ENCODE results near the gene DDX1.

The DDX1 gene

GRCh38 chr2:15666861-15667808, 75.5 kb downstream of the DDX1 start:
- no peak for DNase-seq
- H3K9ac ChIP-seq (ENCODE audit: low read length): no peak overlapping the region
- H3K4me1 ChIP-seq (ENCODE audit: control insufficient read depth in 1 of 2, insufficient read depth in 2 of 2, low read length in 2 of 2): peaks cover 8 to 10% of the 10 kb centered on the region in 2 experiments
- no peak overlapping the region for H4K12ac ChIP-seq (ENCODE audit: low read depth, low read length)
- no peaks in the 10 kb centered on the region for H3K36me3 ChIP-seq (ENCODE audit: control insufficient read depth in 1 of 2, insufficient read depth in 2 of 2, low read length in 2 of 2)
- H2BK120ac ChIP-seq (ENCODE audit: insufficient read depth, low read length, poor library complexity): no peak overlapping the region
- H3K4ac ChIP-seq (ENCODE audit: low read depth, low read length): no peak overlapping the region
- H3K18ac ChIP-seq (ENCODE audit: low read length): no peak overlapping the region
- peaks cover 4% of the 10 kb centered on the region for H3K79me1 ChIP-seq (ENCODE audit: low read length)
- no CpG with 5 or more reads among the region's 16 CpGs for WGBS (ENCODE audit: extremely low coverage, insufficient coverage, insufficient read length)
- H2BK12ac ChIP-seq (ENCODE audit: low read length): peak overlapping the region; percentile 47
- no peak overlapping the region for H3K23ac ChIP-seq (ENCODE audit: low read length)
- no peak overlapping the region for H3K27ac ChIP-seq (ENCODE audit: low read depth, low read length)
- H4K8ac ChIP-seq (ENCODE audit: low read depth, low read length): no peak overlapping the region
- H3K4me3 ChIP-seq (ENCODE audit: low read depth, low read length): no peak overlapping the region
- no peaks in the 10 kb centered on the region for H3K79me2 ChIP-seq (ENCODE audit: control insufficient read depth, insufficient read depth, low read length, poor library complexity)
- no peaks in the 10 kb centered on the region for H3K9me3 ChIP-seq (ENCODE audit: insufficient read depth, low read depth, low read length)
- no peak overlapping the region for H2AFZ ChIP-seq (ENCODE audit: insufficient read depth, low read length, poor library complexity)
- H4K91ac ChIP-seq (ENCODE audit: low read depth, low read length): peak overlapping the region; percentile 23
- no peak overlapping the region for H2BK5ac ChIP-seq (ENCODE audit: low read depth, low read length, poor library complexity)
- no peak overlapping the region for H3K14ac ChIP-seq (ENCODE audit: low read length)
- no peak overlapping the region for H3K4me2 ChIP-seq (ENCODE audit: low read length)
- H3K27me3 ChIP-seq (ENCODE audit: insufficient read depth, low read length): no peaks in the 10 kb centered on the region
- no peak overlapping the region for H2AK5ac ChIP-seq (ENCODE audit: low read length)

GRCh38 chr2:15667809-15668556, 76.3 kb downstream of the DDX1 start:
- H2BK12ac ChIP-seq (ENCODE audit: low read length): no peak overlapping the region
- H3K27ac ChIP-seq (ENCODE audit: low read depth, low read length): peak overlapping the region; percentile 12
- no peaks in the 10 kb centered on the region for H3K9me3 ChIP-seq (ENCODE audit: insufficient read depth, low read depth, low read length)
- no peaks in the 10 kb centered on the region for H3K27me3 ChIP-seq (ENCODE audit: insufficient read depth, low read length)
- H3K79me2 ChIP-seq (ENCODE audit: control insufficient read depth, insufficient read depth, low read length, poor library complexity): no peaks in the 10 kb centered on the region
- H3K79me1 ChIP-seq (ENCODE audit: low read length): peaks cover 4% of the 10 kb centered on the region
- H2AK5ac ChIP-seq (ENCODE audit: low read length): no peak overlapping the region
- H2BK5ac ChIP-seq (ENCODE audit: low read depth, low read length, poor library complexity): no peak overlapping the region
- H3K18ac ChIP-seq (ENCODE audit: low read length): no peak overlapping the region
- no peak overlapping the region for H4K8ac ChIP-seq (ENCODE audit: low read depth, low read length)
- H2AFZ ChIP-seq (ENCODE audit: insufficient read depth, low read length, poor library complexity): no peak overlapping the region
- H4K12ac ChIP-seq (ENCODE audit: low read depth, low read length): no peak overlapping the region
- DNase-seq: no peak
- no peak overlapping the region for H2BK120ac ChIP-seq (ENCODE audit: insufficient read depth, low read length, poor library complexity)
- H3K4ac ChIP-seq (ENCODE audit: low read depth, low read length): no peak overlapping the region
- no peak overlapping the region for H3K9ac ChIP-seq (ENCODE audit: low read length)
- WGBS (ENCODE audit: extremely low coverage, insufficient coverage, insufficient read length): 100% methylated on average over 1 of the region's 4 CpGs
- H3K36me3 ChIP-seq (ENCODE audit: control insufficient read depth in 1 of 2, insufficient read depth in 2 of 2, low read length in 2 of 2): no peaks in the 10 kb centered on the region
- no peak overlapping the region for H3K14ac ChIP-seq (ENCODE audit: low read length)
- no peak overlapping the region for H3K4me3 ChIP-seq (ENCODE audit: low read depth, low read length)
- H3K4me1 ChIP-seq (ENCODE audit: control insufficient read depth in 1 of 2, insufficient read depth in 2 of 2, low read length in 2 of 2): peaks cover 9 to 10% of the 10 kb centered on the region in 2 experiments
- no peak overlapping the region for H4K91ac ChIP-seq (ENCODE audit: low read depth, low read length)
- no peak overlapping the region for H3K4me2 ChIP-seq (ENCODE audit: low read length)
- H3K23ac ChIP-seq (ENCODE audit: low read length): no peak overlapping the region

- Histone ChIP-seq H2AFZ (ENCODE audit: insufficient read depth, low read length, poor library complexity) (no peak overlapping the region), H2BK12ac (ENCODE audit: low read length) (peak overlapping the region; percentile 51), H2BK5ac (ENCODE audit: low read depth, low read length, poor library complexity) (peak overlapping the region; percentile 12), H3K14ac (ENCODE audit: low read length) (no peak overlapping the region), H3K4me1 (ENCODE audit: control insufficient read depth in 1 of 2, insufficient read depth in 2 of 2, low read length in 2 of 2) (peaks cover 10 to 15% of the 10 kb centered on the region in 2 experiments), H3K9ac (ENCODE audit: low read length) (no peak overlapping the region), H3K27me3 (ENCODE audit: insufficient read depth, low read length) (no peaks in the 10 kb centered on the region), H4K12ac (ENCODE audit: low read depth, low read length) (no peak overlapping the region), H3K4me3 (ENCODE audit: low read depth, low read length) (no peak overlapping the region), H3K18ac (ENCODE audit: low read length) (no peak overlapping the region), H3K9me3 (ENCODE audit: insufficient read depth, low read depth, low read length) (no peaks in the 10 kb centered on the region), H3K79me1 (ENCODE audit: low read length) (peaks cover 4% of the 10 kb centered on the region), H3K4me2 (ENCODE audit: low read length) (no peak overlapping the region), H4K8ac (ENCODE audit: low read depth, low read length) (peak overlapping the region; percentile 29), H2AK5ac (ENCODE audit: low read length) (no peak overlapping the region), H3K27ac (ENCODE audit: low read depth, low read length) (peak overlapping the region; percentile 12), H4K91ac (ENCODE audit: low read depth, low read length) (peak overlapping the region; percentile 62), H3K36me3 (ENCODE audit: control insufficient read depth in 1 of 2, insufficient read depth in 2 of 2, low read length in 2 of 2) (no peaks in the 10 kb centered on the region), H3K4ac (ENCODE audit: low read depth, low read length) (no peak overlapping the region), H3K23ac (ENCODE audit: low read length) (no peak overlapping the region), H3K79me2 (ENCODE audit: control insufficient read depth, insufficient read depth, low read length, poor library complexity) (no peaks in the 10 kb centered on the region), H2BK120ac (ENCODE audit: insufficient read depth, low read length, poor library complexity) (peak overlapping the region; percentile 64)
- peak; percentile 57 to 66 for DNase-seq
- WGBS (ENCODE audit: extremely low coverage, insufficient coverage, insufficient read length): no CpG with 5 or more reads among the region's 10 CpGs
Observed at GRCh38 chr2:15668611-15669305, 77.1 kb downstream of the DDX1 start.

GRCh38 chr2:15669375-15669910, 77.8 kb downstream of the DDX1 start:
- no peak overlapping the region for H3K9ac ChIP-seq (ENCODE audit: low read length)
- H4K8ac ChIP-seq (ENCODE audit: low read depth, low read length): no peak overlapping the region
- no peaks in the 10 kb centered on the region for H3K27me3 ChIP-seq (ENCODE audit: insufficient read depth, low read length)
- H3K4ac ChIP-seq (ENCODE audit: low read depth, low read length): no peak overlapping the region
- peak in 1 of 2 donors; percentile 29 for DNase-seq
- no CpG with 5 or more reads among the region's 6 CpGs for WGBS (ENCODE audit: extremely low coverage, insufficient coverage, insufficient read length)
- no peak overlapping the region for H3K4me2 ChIP-seq (ENCODE audit: low read length)
- no peaks in the 10 kb centered on the region for H3K9me3 ChIP-seq (ENCODE audit: insufficient read depth, low read depth, low read length)
- no peaks in the 10 kb centered on the region for H3K36me3 ChIP-seq (ENCODE audit: control insufficient read depth in 1 of 2, insufficient read depth in 2 of 2, low read length in 2 of 2)
- no peak overlapping the region for H3K18ac ChIP-seq (ENCODE audit: low read length)
- no peak overlapping the region for H4K91ac ChIP-seq (ENCODE audit: low read depth, low read length)
- H2BK12ac ChIP-seq (ENCODE audit: low read length): no peak overlapping the region
- no peak overlapping the region for H3K27ac ChIP-seq (ENCODE audit: low read depth, low read length)
- no peak overlapping the region for H3K4me3 ChIP-seq (ENCODE audit: low read depth, low read length)
- no peak overlapping the region for H3K23ac ChIP-seq (ENCODE audit: low read length)
- H3K79me1 ChIP-seq (ENCODE audit: low read length): peaks cover 8% of the 10 kb centered on the region
- no peak overlapping the region for H2AK5ac ChIP-seq (ENCODE audit: low read length)
- H3K79me2 ChIP-seq (ENCODE audit: control insufficient read depth, insufficient read depth, low read length, poor library complexity): no peaks in the 10 kb centered on the region
- no peak overlapping the region for H2AFZ ChIP-seq (ENCODE audit: insufficient read depth, low read length, poor library complexity)
- no peak overlapping the region for H4K12ac ChIP-seq (ENCODE audit: low read depth, low read length)
- no peak overlapping the region for H3K14ac ChIP-seq (ENCODE audit: low read length)
- H3K4me1 ChIP-seq (ENCODE audit: control insufficient read depth in 1 of 2, insufficient read depth in 2 of 2, low read length in 2 of 2): peaks cover 14 to 19% of the 10 kb centered on the region in 2 experiments
- H2BK120ac ChIP-seq (ENCODE audit: insufficient read depth, low read length, poor library complexity): no peak overlapping the region
- no peak overlapping the region for H2BK5ac ChIP-seq (ENCODE audit: low read depth, low read length, poor library complexity)

Measured in trophoblast cell (in vitro differentiated cells and primary cell).